GM18498 (cell line): ENCODE data around the gene COL18A1.
"Not testable (repeated sequence)": the region's sequence is repeated elsewhere in the genome, so short reads cannot be mapped to it uniquely, and the experiment has no call there.

Experiments used
- ATAC-seq: cut with Tn5 transposase; IDR thresholded peaks from one replicate; pipeline ENCODE4 v1.9.1; 2021; ENCODE audit warnings: mild to moderate bottlenecking, moderate library complexity; ENCODE audit not compliant: unreplicated experiment

Gene COL18A1

DNA sequence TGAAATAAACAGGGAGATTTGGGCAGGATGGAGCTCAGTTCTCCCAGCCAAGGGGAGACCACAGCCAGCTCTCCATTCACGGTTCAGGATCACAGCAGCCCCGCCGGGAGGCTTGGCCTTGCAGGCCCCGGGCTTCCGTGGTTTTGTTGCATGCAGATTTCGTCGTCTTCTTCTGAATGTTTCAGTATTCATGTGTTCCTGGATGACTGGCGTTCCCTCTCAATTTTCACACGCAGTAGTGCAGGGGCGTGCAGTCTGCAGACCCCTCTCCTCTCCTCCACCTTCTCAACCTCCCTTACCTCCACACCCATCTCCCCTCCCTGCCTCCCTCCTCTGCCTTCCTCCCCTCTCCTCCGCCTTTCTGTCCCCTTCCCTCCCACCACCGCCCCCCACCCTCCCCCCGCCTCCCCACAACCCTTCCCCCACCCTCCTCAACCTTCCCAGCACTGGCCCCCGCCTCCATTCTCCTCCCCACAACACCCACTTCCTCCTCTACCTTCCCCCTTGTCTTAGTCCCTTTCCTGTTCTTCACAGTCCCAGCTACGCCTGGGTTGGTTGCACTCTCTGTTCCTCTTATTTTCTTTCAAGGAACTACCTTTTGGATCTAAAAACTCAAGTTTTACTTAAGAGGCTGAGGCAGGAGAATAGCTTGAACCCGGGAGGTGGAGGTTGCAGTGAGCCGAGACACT is 145.7 kb downstream of the COL18A1 start:
- no peak for ATAC-seq

DNA sequence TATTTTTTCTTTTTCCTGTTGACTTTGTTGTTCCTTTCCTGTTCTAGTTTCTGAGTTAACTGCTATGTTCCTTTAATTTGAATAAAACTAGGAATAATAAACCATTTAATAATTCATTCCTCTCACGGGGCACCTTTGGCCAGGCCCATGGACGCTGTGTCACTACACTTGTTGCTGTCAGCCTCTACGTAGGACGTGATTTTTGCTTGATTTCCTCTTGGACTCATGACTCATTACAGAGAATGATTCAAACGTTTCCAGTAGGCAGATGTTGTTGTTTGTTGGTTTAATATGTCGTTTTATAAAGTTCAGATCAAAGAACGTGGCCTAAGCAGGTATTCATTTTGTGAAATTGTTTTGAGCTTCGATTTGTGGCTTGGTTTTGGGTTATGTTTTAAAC is 146.4 kb downstream of the COL18A1 start:
- ATAC-seq: no peak

DNA sequence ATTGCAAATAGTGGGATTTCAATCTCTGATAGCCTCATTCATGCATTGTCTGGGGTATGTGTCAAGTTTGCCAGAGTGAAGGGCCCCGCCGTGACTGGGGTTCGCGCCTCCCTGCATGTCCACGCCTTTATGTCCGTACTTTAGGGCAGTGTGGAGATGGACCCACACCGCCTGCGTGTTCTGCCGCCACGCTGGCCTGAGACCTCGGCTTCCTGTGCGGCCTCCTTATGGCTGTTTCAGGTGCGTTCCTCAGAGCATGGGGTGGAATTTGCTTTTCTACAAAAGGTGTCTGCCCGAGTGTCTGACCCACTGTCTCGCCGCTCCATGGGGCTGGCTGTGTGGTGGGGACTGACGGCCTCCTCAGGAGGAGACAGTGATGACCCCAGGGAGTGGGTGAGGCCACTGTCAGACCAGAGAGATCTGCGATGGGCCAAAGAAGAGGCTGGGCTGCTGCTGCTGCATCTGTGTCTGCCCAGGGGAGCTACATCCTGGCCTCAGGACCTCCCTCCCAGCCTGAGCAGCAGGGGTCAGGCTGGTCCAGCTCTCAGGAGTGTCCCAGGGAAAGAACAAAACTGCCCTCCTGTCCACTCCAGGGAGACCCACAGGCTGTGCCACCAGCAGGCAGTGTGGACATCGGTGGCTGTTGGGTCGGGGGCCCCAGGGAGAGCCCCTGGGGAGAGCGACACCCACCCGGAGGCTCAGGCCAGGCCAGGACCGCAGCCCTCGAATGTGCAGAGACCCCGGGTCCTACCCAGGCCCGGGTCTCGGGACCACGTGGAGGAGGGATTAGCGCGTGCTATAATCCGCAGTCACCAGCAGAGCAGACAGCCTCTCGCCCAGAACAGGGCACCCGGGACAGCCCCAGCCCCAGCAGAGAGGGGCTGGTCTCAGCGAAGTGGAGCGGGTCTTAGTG is 147.1 kb downstream of the COL18A1 start:
- ATAC-seq: no peak

DNA sequence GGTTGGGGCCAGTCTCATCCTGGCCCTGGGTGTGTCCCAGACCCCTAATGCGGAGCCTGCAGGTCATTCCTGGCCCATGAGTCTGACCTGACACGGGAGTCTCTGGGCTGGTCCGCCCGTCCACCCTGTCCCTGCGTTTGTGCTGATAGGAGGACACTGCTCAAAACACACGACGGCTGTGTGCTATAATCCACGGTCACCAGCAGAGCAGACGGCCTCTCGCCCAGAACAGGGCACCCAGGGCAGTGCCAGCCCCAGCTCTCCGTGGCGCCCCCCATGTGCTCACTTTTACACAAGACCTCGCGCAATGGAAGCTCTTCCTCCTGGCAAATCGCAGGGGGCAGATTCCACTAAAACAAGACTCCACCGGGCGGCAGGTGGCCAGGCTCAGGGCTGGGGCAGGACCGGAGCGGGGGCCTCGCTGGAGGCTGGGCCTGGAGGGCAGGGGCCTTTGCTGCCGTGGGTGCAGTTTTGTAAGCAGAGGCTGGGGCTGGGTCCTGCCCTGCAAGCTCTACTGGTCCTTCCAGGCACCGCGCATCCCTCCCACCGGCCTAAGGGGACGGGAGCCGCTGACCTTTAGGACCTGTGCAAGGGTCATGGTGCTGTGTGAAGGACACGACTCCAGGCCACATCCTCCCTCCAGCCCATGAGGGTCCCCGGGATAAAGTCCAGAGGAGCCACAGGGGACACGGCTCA is 147.9 kb downstream of the COL18A1 start:
- no peak for ATAC-seq

DNA sequence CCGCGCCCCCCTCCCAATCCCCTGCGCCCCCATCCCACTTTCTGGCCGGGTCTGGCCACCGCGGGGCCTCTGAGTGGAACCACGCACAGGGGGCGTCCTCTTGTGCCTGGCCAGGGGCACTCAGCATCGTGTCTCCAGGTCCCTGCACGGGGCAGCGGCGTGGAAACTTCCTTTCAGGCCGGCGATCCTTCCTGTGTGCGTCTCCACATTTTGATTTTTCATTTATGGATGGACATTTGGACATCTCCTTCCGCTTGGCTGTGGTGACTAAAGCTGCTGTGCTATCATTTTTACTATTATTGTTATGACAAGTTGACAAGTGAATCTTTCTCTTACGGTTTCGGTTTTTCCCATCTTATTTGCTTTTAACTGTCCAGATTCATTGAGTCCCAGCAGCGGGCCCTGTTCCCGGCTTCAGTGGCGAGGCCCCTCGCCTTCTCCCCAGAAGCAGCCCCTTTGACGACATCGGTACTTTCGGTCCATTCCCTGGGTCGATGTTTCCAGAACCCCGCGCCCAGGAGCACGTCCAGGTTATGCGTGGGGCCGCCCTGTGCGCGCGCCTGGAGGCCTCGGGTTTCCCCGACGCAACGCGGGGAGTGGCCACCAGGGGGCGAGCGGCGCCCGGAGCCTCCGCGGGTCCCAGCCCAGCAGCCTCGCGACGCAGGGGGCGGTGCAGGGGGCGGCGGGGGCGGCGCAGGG is 149.7 kb downstream of the COL18A1 start:
- ATAC-seq: peak; percentile 59

DNA sequence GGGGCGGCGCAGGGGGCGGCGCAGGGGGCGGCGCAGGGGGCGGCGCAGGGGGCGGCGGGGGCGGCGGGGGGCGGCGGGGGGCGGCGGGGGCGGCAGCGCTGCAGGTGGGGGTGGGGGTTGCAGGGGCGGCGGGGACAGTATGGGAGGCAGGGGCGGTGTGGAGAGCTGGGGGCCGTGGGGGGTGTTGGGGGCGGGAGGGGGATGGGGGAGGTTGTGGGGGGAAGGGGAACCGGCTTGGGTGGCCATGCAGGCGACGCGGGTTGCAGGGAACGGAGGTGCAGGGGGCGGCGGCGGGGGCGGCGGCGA is 150.2 kb downstream of the COL18A1 start:
- no peak for ATAC-seq

DNA sequence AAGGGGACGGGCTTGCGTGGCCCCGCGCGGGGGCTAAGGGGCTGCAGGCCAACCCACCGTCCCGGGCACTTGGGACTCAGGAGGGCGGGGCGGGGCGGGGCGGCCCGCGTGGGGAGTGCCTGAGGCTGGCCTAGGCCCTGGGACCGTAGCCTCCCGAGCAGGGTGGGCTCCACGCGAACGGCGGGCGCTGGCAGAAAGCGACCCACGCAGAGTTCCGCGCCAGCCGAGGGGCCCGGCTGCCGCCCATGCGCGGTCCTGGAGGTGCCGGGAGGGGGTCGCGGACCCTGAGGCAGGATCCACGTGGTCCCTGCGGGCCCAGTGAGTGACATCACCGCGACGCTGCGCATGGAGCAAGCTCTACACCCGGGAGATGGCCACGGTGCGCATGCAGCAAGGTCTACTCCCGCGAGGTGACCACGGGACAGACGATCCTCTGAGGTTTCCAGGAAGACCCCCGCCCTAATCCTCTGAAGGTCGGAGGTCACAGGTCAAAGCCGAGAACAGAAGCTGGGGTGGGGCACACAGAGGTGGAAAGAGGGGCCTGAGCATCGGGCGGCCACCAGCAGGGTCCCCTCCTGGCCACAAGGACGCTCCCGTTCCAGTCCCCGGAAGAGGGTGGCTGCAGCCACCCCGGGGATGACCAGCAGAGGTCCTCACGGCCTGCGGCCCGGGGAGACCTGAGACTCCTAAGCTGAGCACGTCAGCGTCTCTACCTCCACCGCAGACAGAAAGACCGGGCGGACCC is 150.8 kb downstream of the COL18A1 start:
- ATAC-seq: no peak

DNA sequence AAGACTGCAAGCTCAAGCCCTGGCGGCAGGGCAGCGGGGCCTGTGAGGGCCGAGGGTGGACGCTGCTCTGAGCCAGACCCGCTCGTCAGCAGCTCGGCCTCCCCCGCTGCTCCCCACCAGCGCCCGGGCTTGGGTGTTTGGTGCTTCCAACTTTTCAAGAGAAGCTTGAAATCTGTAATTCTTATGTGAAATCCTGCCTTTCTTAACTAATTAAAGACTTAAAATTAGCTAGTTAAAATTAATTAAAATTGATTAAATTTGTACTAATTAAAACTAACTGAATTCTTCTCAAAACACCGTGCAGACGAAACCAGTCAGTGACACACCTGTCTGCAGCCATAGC is 151.3 kb downstream of the COL18A1 start:
- no peak for ATAC-seq

DNA sequence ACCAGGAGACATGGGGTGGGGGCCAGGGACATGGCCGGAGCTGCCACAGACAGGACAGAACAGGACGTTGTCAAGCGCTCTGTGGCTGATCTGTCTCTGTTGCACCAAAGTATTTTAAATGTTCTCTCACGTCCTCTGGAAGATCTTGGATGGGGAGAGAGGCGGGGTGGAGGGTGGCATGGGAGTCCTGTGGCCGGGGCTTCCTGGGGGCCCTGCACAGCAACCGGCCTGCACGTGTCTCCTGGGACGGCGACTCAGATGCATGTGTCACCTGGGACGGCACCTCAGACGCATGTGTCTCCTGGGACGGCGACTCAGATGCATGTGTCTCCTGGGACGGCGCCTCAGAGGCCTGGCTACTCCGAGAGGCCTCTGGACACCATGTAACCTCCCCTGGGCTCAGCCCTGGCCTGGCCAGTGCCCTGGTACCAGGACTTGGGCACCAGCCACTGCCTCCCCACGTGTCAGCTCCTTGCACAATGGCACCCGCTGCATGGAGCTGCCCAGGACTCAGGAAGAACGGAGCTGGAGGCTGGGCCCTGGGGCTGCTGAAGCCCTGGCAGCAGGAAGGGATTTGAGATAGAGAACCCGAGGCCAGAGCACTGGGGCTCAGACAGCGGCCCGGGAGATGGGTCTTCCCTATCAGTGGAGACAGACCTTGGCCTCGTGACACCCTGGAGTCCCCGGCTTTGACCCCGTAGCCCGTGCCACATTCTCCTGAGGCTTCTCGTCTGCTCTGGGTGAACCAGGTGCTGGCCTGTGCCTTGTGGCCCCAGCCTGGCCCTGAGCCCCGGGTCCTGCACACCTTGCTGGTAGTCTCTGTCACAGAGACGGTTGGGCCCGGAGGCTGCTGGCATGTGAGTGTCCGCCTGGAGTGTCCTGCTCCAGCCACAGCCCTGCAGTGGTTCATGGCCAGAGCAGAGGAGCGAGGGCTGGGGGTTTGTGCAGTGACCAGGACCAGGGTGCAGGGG is 152.0 kb downstream of the COL18A1 start:
- ATAC-seq: no peak

DNA sequence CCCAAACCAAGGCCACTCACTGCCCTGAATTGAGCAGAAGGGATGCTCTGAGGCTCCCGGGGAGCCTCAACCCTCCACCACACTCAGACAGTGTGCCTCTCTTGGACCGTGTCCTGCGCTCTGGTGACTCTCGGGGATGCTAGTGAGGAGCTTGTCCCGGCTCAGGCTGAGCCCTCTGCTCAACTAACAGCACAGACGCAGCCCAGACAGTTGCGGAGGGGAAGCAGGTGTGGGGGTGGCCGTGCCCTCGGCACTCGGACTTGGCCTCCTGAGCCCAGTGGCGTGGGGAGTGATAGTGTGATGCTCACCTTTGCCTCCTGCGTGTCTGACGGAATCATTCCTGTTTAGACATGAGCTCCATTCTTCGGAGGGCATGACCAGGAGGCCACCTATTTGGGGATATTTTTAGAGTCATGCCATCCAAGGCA is 152.7 kb downstream of the COL18A1 start:
- ATAC-seq: no peak

DNA sequence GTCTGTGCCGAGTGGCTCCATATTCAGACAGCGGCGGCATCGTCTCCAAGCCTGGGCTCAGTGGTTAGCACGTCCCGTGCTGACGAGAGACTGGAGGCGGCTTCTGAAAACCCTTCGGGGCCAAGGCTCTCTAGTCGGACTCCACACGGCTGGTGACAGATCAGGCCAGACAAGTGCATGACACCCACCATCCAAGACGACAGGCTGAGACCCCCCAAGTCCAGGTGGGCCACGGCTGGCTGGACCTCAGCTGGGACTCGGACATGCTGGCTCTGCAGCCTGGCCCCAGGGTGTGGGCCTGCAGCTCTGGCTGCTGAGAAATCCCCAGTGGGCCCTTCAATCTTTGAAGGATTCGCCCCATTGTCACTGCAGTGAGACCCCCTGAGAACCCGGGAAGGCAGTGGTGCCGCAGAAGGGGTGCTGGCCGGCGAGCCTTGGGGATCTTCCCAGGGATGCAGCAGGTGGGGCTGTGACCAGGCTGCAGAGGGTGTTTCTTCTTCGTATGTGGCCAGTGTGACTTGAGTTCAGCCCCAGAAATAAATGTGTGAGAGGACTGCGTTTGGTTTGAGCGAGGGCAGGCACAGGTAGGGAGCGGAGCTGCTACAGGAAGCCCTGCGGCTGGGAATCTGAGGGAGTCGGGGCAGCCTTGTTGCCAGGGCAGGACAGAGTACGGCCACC is 153.2 kb downstream of the COL18A1 start:
- ATAC-seq: no peak

DNA sequence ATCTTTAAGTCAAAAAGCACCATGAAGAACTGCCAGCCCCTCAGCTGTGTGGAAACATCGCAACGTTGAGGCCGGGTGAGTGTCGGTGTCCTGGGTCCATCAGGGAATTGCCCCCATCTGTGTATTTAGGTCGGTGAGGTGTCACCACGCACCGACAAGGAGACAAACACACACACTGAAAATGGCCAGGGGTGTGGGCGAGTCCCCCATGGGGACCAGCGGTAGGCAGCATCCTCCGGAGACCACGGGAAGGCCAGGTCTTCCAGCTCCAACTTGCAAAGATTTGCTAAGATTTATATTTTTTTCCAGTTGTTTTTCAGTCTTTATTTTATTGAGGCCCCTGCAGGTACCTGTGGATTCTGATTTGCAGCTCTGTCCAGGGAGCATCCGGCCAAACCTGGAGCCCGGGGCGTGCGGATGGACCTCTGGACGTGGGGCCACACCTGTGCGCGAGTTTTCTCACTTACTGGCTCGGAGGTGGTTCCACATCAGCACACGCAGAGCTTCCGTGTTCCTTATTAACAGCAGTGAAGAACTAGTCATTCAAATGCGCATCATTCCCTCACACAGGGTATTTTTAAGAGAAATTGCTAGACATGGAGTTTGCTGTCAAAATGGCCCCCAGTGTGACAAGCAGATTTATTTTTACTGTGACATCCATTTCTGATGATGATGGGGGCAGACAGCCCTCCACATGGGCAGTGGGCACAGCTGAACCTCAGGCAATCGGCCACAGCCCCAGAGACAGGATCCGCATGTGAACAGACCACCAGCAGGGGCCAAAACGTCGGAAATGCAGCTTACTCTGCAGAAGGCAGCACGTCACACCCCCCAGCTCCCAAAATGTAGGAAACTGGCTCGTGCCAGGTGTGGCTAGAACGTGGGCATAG is 154.5 kb downstream of the COL18A1 start:
- ATAC-seq: no peak

DNA sequence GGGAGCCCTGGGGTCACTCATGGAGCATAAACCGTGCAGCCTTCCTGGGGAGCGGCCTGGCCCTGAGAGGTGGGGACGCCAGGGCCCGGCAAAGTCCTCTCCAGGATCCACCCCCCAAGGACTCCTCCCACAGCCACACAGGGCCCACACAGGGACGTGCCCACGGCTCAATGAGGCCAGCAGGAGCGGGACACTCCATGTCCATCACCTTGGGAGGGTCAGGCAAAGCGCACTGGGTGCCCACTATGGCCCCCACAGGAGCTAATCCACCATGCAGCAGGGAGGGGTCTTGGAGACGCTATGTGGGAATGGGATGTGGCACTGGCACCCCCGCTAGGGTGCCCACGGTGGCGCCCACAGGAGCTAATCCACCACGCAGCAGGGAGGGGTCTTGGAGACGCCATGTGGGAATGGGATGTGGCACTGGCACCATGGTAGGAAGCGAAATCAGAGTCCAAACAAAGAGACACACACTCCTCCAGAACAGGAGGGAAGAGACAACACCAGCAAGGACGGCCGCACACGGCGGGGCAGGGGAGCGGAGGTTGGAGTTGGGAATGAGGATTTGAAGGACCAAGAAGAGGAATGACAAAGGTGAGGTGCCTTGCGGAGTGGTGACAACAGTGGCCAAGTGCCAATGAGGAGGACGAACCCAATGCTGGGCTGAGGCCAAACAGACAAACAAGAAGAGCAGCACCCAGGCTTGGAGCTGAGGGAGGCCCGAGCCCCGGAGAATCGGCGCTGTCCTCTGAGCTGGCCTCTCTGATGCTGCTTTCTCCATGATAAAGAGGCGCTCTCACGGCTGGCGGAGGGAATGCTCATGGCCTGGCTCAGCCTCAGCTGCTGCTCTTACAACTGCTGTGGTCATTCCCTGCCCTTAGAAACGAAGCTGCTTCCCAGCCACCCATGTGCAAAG is 155.4 kb downstream of the COL18A1 start:
- no peak for ATAC-seq

DNA sequence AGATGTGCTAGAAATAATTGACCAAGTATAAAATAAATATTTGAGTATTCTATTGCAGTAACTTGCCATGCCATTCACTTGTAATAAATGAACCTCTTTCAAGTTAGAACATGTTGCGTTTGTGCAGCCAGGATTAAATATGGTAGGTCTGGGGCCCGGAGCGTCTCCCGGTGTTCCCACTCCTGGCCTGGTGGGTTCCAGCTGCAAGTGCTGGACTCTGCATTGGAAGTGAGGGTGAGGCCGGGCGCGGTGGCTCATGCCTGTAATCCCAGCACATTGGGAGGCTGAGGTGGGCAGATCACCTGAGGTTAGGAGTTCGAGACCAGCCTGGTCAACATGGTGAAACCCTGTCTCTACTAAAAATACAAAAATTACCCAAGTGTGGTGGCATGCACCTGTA is 156.3 kb downstream of the COL18A1 start:
- ATAC-seq: not testable (repeated sequence)

DNA sequence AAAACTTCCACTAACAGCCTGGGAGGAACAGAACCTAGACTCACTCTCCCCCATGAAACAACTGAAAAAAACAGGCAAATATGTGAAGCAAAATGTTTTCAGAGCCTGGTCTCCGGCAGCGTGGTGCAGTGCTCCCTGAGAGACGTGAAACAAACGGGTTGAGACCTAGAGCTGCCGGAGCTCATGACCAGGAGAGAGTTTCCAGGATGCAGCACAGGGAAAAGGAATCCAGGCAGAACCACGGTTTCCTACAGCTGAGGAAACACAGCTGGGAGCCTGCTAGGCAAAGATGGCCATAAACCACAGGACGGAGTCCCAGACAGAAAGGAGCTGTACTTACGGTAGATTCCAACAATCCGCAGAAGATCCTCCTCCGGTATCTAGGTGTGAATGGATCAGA is 157.4 kb downstream of the COL18A1 start:
- ATAC-seq: no peak

DNA sequence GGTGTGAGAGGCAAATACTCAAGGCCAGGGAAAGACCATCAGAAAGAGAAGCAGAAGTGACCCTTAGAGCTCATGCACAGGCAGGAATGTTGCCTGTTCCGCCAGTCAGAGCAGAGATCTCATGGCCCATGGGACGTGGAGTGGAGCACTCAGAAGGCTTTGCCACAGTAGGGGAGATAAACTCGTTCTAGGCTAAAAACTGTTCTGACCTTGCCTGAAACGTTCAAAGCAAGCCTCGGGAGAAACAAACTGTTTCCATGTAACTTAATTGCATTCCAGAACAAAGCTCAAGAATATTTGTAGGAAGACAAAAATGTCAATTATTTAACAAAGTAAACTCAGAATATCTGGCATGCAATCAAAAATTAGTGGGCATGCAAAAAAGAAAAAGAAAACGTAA is 158.0 kb downstream of the COL18A1 start:
- no peak for ATAC-seq
